Loucy (cell line): Measurements from ENCODE around the gene SMARCB1.

Experiments
- EZH2phosphoT487 ChIP-seq: fragments of 200-600 bp; IDR thresholded peaks from 2 replicates; pipeline ENCODE4 v1.6.1; 2018; ENCODE audit warnings: antibody characterized with exemption, mild to moderate bottlenecking, moderate library complexity, borderline replicate concordance
- TF ChIP-seq, protein P1 (sequence below): fragments of 200-600 bp; sonication (generic); conservative IDR thresholded peaks from 2 replicates; pipeline ENCODE4 v1.5.1; 2014; ENCODE audit warnings: mild to moderate bottlenecking, antibody characterized with exemption, low read length

DNA sequence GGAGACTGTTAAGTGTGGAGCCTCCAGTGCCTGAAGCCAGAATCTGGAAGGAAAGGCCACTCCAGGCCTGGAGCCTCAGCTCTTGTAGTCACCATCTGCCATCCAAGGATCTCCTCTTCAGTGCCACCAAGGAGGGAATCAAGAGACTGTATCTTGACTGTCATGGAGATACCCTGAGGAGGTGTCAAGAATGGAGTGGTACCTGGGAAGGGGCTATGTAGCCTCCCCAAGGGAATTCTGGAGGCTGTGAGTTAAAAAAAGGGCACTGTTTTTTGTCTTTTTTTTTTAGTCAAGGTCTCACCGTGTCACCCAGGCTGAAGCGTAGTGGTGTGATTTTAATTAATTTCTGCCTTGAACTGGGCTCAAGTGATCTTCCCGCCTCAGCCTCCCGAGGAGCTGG lies 27.2 kb upstream of the SMARCB1 start:
- TF ChIP-seq, protein P1, sequence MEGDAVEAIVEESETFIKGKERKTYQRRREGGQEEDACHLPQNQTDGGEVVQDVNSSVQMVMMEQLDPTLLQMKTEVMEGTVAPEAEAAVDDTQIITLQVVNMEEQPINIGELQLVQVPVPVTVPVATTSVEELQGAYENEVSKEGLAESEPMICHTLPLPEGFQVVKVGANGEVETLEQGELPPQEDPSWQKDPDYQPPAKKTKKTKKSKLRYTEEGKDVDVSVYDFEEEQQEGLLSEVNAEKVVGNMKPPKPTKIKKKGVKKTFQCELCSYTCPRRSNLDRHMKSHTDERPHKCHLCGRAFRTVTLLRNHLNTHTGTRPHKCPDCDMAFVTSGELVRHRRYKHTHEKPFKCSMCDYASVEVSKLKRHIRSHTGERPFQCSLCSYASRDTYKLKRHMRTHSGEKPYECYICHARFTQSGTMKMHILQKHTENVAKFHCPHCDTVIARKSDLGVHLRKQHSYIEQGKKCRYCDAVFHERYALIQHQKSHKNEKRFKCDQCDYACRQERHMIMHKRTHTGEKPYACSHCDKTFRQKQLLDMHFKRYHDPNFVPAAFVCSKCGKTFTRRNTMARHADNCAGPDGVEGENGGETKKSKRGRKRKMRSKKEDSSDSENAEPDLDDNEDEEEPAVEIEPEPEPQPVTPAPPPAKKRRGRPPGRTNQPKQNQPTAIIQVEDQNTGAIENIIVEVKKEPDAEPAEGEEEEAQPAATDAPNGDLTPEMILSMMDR, result no peak
- TF ChIP-seq EZH2phosphoT487, result no peak
